ENCODE results near the gene CACNA1S.

The CACNA1S gene

GRCh38 chr1:201007481-201007880 is 104.7 kb downstream of the CACNA1S start:
- no peak overlapping the region for H3K27ac Mint-ChIP-seq
- H3K4me3 Mint-ChIP-seq, result no peak overlapping the region
- H3K36me3 Mint-ChIP-seq, result peaks cover under 1% of the 10 kb centered on the region
- H3K27me3 Mint-ChIP-seq, result no peaks in the 10 kb centered on the region
- peaks cover 38% of the 10 kb centered on the region for H3K4me1 Mint-ChIP-seq (ENCODE audit: low read depth)
- no peaks in the 10 kb centered on the region for H3K9me3 Mint-ChIP-seq (ENCODE audit: low read depth)

- H3K36me3 Mint-ChIP-seq, result peaks cover 6% of the 10 kb centered on the region
- H3K27ac Mint-ChIP-seq, result no peak overlapping the region
- no peak overlapping the region for H3K4me3 Mint-ChIP-seq
- no peaks in the 10 kb centered on the region for H3K27me3 Mint-ChIP-seq
- H3K4me1 Mint-ChIP-seq (ENCODE audit: low read depth), result peaks cover 30% of the 10 kb centered on the region
- H3K9me3 Mint-ChIP-seq (ENCODE audit: low read depth), result no peaks in the 10 kb centered on the region
These were observed 105.8 kb downstream of the CACNA1S start for GRCh38 chr1:201006450-201006849.

GRCh38 chr1:201004732-201005131 is 107.5 kb downstream of the CACNA1S start:
- Mint-ChIP-seq H3K4me1 (ENCODE audit: low read depth) (peaks cover 19% of the 10 kb centered on the region), H3K9me3 (ENCODE audit: low read depth) (no peaks in the 10 kb centered on the region), H3K27me3 (no peaks in the 10 kb centered on the region), H3K36me3 (peaks cover 6% of the 10 kb centered on the region), H3K27ac (no peak overlapping the region), H3K4me3 (no peak overlapping the region)

GRCh38 chr1:201004154-201004553 is 108.1 kb downstream of the CACNA1S start:
- Mint-ChIP-seq H3K27ac (no peak overlapping the region), H3K36me3 (peaks cover 8% of the 10 kb centered on the region), H3K4me1 (ENCODE audit: low read depth) (peaks cover 13% of the 10 kb centered on the region), H3K9me3 (ENCODE audit: low read depth) (no peaks in the 10 kb centered on the region), H3K27me3 (no peaks in the 10 kb centered on the region), H3K4me3 (no peak overlapping the region)

- H3K4me3 Mint-ChIP-seq, result no peak overlapping the region
- H3K9me3 Mint-ChIP-seq (ENCODE audit: low read depth), result no peaks in the 10 kb centered on the region
- H3K36me3 Mint-ChIP-seq, result peaks cover 11% of the 10 kb centered on the region
- peak overlapping the region; percentile 73 for H3K27ac Mint-ChIP-seq
- peaks cover 6% of the 10 kb centered on the region for H3K4me1 Mint-ChIP-seq (ENCODE audit: low read depth)
- H3K27me3 Mint-ChIP-seq, result no peaks in the 10 kb centered on the region
These were observed 109.7 kb downstream of the CACNA1S start for GRCh38 chr1:201002510-201002909.

- Mint-ChIP-seq H3K4me1 (ENCODE audit: low read depth) (peaks cover 6% of the 10 kb centered on the region), H3K9me3 (ENCODE audit: low read depth) (no peaks in the 10 kb centered on the region), H3K36me3 (peaks cover 11% of the 10 kb centered on the region), H3K27ac (peak overlapping the region; percentile 73), H3K27me3 (no peaks in the 10 kb centered on the region), H3K4me3 (no peak overlapping the region)
These were observed 110.3 kb downstream of the CACNA1S start for GRCh38 chr1:201001962-201002361.

- Mint-ChIP-seq H3K4me1 (ENCODE audit: low read depth) (peaks cover 6% of the 10 kb centered on the region), H3K9me3 (ENCODE audit: low read depth) (no peaks in the 10 kb centered on the region), H3K27ac (no peak overlapping the region), H3K4me3 (no peak overlapping the region), H3K27me3 (no peaks in the 10 kb centered on the region), H3K36me3 (peaks cover 11% of the 10 kb centered on the region)
These were observed 111.8 kb downstream of the CACNA1S start for GRCh38 chr1:201000391-201000790.

- Mint-ChIP-seq H3K9me3 (ENCODE audit: low read depth) (no peaks in the 10 kb centered on the region), H3K4me1 (ENCODE audit: low read depth) (peaks cover 6% of the 10 kb centered on the region), H3K27me3 (no peaks in the 10 kb centered on the region), H3K36me3 (peaks cover 11% of the 10 kb centered on the region), H3K4me3 (no peak overlapping the region), H3K27ac (no peak overlapping the region)
These were observed 112.6 kb downstream of the CACNA1S start for GRCh38 chr1:200999667-201000066.

- Mint-ChIP-seq H3K27ac (no peak overlapping the region), H3K27me3 (no peaks in the 10 kb centered on the region), H3K36me3 (peaks cover 11% of the 10 kb centered on the region), H3K9me3 (ENCODE audit: low read depth) (no peaks in the 10 kb centered on the region), H3K4me1 (ENCODE audit: low read depth) (peaks cover 6% of the 10 kb centered on the region), H3K4me3 (no peak overlapping the region)
These were observed 113.9 kb downstream of the CACNA1S start for GRCh38 chr1:200998323-200998722.

GRCh38 chr1:200992382-200993048 is 119.7 kb downstream of the CACNA1S start:
- no peak overlapping the region for H3K27ac Mint-ChIP-seq
- H3K36me3 Mint-ChIP-seq, result no peaks in the 10 kb centered on the region
- H3K9me3 Mint-ChIP-seq (ENCODE audit: low read depth), result no peaks in the 10 kb centered on the region

GRCh38 chr1:200991097-200991614 is 121.1 kb downstream of the CACNA1S start:
- Mint-ChIP-seq H3K4me1 (ENCODE audit: low read depth) (no peaks in the 10 kb centered on the region), H3K9me3 (ENCODE audit: low read depth) (no peaks in the 10 kb centered on the region), H3K4me3 (no peak overlapping the region), H3K36me3 (no peaks in the 10 kb centered on the region), H3K27me3 (no peaks in the 10 kb centered on the region), H3K27ac (no peak overlapping the region)

More at GRCh38 chr1:200992382-200993048, 119.7 kb downstream of the CACNA1S start:
- no peaks in the 10 kb centered on the region for H3K27me3 Mint-ChIP-seq
- H3K4me1 Mint-ChIP-seq (ENCODE audit: low read depth), result no peaks in the 10 kb centered on the region
- no peak overlapping the region for H3K4me3 Mint-ChIP-seq

- H3K27me3 Mint-ChIP-seq, result no peaks in the 10 kb centered on the region
- H3K9me3 Mint-ChIP-seq (ENCODE audit: low read depth), result no peaks in the 10 kb centered on the region
- no peak overlapping the region for H3K4me3 Mint-ChIP-seq
- no peaks in the 10 kb centered on the region for H3K36me3 Mint-ChIP-seq
- no peak overlapping the region for H3K27ac Mint-ChIP-seq
- H3K4me1 Mint-ChIP-seq (ENCODE audit: low read depth), result no peaks in the 10 kb centered on the region
These were observed 122.1 kb downstream of the CACNA1S start for GRCh38 chr1:200990114-200990513.

Data from activated naive CD8-positive, alpha-beta T cell (primary cell).